Left forelimb (tissue), 1 donor: ENCODE data around the gene SERPINA6.
"Not testable (repeated sequence)": the region's sequence is repeated elsewhere in the genome, so short reads cannot be mapped to it uniquely, and the experiment has no call there.

ENCODE experiments used
- DNase-seq: peaks from one replicate; pipeline ENCODE4 v3.0.0-alpha.2; 2018; ENCODE audit warnings: low spot score

The SERPINA6 gene

DNA sequence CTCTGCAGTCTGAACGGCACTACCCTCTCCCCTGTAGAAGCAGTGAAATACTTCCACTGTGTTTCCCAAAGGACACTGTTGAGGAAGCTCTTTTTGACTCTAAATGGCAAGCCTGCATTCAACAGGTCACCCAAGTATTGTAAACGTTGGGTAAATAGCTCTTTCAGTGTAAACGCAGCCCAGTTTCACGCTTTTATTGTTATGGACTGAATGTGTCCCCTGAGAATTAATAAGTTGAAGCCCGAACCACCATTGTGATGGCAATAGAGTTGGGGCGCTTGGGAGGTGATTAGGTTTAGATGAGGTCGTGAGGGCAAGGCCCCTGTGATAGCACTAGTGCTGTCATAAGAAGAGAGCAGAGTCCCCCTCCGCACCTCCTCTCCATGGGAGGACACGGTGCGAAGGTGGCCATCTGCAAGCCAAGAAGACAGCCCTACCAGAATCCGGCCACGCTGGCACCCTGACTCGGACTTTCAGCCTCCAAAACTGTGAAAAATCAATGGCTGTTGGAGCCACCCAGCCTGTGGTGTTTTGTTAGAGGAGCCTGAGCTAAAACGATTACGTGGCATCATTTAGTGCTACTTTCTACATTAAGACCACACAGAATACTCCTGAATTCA is 31.1 kb downstream of the SERPINA6 start:
- DNase-seq = no peak

DNA sequence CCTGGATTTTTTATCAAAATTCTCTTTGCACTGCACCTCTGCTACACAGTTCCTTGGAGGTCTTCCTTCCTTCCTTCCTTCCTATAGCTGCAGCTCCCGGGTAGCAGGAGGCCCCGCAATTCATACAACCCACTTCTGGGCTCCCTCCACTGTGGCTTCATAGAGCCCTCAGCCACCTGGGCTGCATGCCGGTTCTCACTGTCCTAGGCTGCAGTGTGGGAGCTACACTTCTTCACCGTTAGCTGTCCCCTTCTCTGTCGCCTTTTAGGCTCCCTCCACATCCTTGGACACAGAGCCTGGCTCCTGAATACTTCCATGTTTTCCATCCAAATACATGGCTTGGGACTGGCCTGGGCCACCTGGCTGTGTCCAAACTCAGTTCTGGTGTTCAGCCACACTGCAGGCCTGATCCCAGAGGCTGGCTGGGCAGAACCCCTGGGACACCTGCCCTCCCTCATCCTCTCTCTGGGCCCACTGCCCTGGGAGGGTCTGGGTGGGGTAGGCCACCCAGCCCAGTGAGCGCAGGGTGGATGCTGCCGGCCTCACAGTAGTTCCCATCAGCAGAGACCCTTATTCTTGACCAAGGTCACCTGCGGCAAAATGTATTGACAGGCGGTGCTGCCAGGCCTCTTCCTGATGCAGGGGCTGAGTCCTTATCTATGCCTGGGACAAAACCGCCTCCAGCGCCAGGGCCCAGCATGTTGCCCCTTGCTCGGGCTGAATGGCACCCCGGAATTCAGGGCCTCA is 31.8 kb downstream of the SERPINA6 start:
- no peak for DNase-seq

DNA sequence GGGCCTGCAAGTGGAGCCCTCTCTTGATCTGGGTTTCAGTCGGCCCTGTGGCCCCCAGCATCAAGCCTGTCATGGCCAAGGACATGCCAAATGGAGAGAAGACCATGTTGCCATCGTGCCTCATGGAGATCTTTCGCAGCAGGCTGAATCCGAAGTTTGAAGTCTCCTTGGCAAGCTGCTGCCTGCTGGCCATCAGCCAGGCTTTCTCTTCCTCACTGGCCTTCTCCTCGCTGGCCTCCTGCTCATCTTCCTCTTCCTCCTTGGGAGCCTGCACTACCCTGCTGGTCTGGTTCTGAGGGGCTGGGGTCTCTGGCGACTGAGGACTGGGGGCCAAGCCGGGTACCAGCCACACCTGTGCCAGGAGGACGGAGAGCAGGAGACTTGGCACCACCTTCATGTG is 32.9 kb downstream of the SERPINA6 start:
- no peak for DNase-seq

DNA sequence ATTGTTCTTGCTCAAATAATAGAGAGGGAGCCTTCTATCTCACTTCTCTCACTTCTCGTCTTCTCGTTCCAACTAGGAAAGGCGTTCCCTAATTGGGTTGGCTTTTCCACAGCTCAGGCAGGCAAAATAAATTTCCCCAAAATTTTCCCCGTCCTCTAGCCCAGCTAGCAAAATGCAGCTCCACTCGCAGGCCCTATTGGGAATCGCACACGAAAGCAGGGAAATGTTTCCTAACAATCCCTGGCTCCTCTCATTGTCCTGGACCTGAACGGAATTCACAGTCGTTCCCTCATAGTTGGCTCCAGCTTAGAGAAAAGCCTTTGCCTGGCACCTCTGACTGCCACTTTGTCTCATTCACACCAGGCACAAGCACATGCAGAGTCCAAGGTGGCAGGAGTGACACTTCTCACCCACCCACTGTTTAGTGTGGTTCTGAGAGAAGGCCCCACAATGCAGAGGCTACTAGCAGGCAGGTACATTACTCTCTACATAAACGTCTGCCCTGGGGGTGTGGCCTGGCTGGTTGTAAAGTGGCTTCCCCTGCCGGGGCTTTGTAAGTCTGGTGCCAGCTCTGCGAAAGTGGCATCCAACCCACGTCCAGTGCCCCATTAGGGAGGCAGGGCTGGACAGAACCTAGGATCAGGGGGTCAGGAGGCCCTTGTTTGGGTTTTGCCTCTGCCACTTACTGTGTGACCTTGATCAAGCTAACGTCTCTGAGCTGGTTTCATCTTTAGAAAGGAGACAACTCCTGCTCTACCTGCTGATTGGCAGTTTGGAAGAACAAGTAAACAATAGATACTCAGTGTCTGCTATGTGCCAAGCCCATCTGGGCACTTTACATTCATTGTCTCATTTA is 34.3 kb downstream of the SERPINA6 start:
- no peak for DNase-seq

DNA sequence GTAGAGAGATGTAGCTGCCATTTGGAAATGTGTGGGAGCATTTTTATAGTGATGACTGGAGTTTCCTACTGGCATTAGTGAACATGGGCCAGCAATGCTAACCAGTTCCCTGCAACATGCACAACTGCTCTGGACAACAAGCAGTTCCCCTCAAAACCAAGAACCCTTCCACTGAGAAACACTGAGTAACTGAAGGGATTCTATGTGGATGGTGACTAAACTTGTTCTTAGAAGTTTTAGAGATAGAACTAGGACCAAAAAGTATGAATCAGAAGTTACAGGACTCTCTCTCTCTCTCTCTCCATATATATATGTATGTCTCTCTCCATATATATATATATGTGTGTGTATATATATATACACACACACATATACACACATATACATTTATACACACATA is 38.0 kb downstream of the SERPINA6 start:
- no peak for DNase-seq

DNA sequence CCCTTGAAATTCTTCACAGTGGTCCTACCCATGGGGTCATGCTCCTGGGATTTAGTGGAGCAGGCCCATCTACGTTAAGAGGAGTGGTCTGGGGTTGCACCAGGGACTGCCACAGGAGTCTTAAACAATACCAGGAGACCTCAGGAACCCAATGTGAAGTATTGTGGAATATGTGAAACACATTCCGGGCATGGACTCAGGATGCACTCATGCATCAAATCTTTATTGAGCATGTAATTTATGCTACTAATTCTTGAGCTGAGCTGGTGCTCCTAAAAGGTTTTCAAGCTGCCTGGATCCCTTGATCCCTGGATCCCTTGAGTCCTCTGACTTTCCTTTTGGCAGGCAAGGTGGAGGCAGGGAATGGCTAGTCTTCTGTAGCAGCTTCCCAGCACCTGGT is 38.9 kb downstream of the SERPINA6 start:
- DNase-seq = no peak

DNA sequence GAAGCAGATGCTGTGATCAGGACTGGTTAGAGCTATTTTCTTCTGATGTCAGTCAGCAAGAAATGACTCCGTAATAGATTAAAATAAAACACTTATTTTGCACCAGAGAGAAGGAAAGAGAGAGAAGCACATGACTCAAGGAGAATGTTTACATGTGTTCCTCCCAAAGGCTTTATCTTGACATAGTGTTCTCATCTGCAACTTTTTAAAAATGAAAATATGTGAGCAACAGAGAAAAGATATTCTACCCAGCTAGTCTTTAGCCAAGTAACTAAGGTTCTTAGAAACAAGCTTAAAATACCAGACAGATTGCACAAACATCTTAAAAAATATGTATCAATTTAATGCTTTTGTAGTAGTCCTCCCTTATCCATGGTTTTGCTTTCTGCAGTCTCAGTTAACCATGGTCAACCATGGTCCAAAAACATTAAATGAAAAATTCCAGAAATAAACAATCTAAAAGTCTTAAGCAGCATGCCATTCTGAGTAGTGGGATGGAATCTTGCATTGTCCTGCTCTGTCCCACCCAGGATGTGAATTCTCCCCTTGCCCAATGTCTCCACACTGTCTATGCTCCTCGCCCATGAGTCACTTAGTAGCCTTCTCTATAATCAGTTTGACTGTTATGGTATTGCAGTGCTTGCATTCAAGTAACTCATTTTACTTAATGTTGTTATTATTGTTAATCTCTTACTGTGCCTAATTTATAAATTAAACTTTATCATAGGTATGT is 40.0 kb downstream of the SERPINA6 start:
- DNase-seq = no peak

DNA sequence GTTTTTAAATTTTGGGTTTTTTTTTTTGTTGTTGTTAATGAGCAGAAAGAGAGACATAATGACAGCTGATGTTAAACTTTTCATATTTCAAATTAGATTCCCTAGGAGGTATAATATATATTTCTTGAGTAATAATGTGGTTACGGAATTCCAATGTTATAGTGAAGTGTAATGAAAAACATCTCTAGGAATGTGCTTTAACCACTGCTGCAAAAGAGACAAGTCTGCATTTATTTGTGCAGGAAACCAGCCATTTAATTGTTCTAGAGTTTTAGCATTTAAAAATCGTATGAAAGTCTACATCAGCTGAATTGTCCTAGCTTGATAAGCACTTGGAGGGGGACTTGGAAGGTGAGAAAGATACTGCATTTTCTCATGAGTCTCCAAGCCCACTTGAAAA is 44.4 kb downstream of the SERPINA6 start:
- DNase-seq = no peak

DNA sequence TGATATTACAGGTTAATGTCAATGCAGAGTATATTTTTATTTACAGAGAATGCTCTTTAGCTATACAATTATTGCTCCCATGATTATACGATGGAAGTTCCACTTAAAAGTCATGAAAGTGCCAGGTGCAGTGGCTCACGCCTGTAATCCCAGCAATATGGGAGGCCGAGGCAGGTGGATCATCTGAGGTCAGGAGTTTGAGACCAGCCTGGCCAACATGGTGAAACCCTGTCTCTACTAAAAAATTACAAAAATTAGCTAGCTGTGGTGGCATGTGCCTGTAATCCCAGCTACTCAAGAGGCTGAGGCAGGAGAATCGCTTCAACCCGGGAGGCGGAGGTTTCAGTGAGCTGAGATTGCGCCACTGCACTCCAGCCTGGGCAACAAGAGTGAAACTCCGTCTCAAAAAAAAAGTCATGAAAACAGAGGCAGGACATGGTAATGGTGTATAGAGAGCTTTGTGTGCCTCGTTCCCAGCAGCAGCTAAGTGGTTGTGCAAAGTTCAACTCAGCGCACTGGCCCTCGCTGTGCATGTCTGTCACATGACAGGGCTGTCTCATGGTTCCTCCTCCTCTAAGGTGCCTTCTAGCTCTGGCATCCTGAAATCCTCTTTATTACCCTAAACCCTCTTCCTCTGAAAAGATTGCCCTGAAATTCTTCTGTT is 46.1 kb downstream of the SERPINA6 start:
- DNase-seq = not testable (repeated sequence)

DNA sequence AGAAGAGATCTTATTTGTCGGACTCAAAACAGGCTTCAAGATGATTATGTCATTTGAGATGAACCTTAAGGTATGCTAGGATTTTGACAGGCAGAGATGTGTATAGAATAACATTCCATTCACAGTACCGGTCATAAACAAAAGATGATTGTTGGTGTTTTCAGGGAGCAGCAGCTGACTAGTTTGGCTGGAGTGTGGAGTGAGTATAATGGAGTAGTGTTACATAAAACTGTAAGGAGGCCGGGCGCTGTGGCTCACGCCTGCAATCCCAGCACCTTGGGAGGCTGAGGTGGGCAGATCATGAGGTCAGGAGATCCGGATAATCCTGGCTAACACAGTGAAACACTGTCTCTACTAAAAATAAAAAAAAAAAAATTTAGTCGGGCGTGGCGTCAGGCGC is 54.0 kb downstream of the SERPINA6 start:
- no peak for DNase-seq

DNA sequence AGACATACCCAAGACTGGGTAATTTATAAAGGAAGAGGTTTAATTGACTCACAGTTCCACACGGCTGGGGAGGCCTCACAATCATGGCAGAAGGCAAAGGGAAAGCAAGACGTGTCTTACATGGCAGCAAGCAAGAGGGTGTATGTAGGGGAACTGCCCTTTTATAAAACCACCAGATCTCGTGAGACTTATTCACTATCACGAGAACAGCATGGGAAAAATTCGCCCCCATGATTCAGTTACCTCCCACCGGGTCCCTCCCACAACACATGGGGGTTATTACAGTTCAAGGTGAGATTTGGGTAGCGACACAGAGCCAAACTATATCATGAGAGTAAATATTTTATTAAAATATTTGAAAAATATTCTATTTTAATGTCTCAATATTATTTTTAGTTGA is 54.6 kb downstream of the SERPINA6 start:
- not testable (repeated sequence) for DNase-seq

DNA sequence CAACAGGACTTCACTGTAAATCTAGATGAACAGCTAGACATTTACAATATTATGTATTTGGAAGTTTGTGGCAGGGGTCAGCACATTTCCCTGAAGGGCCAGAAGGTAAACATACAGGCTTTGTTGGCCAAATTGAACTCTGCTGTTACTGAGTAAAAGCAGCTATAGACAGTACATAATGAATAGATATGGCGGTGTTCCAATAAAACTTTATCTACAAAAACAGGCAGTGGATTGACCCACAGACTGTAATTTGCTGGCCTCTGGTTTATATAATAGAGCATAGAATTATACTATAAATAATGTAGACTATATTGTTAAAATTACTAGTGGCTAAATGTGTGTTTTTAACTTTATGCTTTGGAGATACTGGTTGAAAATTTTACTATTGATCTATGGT is 55.8 kb downstream of the SERPINA6 start:
- DNase-seq = no peak

DNA sequence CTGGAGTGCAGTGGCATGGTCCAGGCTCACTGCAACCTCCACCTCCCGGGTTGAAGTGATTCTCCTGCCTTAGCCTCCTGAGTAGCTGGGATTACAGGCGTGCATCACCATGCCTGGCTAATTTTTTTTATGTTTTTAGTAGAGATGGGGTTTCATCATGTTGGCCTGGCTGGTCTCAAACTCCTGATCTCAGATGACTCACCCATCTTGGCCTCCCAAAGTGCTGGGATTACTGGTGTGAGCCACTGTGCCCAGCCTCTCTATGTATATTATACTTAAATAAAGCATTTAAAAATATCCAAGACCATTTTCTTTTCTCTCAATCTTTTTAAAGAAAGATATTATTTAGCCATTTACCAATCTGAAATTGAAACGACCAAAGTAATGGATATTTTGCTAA is 58.9 kb downstream of the SERPINA6 start:
- DNase-seq = not testable (repeated sequence)
